D721Med (cell line): ENCODE data around the gene HPSE.
A peak's percentile ranks its signal among the peaks of the same experiment; 100 is the strongest.
"Not testable (repeated sequence)": the region's sequence is repeated elsewhere in the genome, so short reads cannot be mapped to it uniquely, and the experiment has no call there.

Source experiments
- DNase-seq: peaks from one replicate; pipeline ENCODE4 v3.0.0; 2011; ENCODE audit warnings: low spot score; ENCODE audit not compliant: insufficient read length
- FAIRE-seq: peaks from 2 replicates; lab custom pipeline; 2011; peaks lifted over from hg19 to GRCh38; lab: Jason Lieb, UNC
- TF ChIP-seq, protein P1 (sequence below): IDR thresholded peaks from 2 replicates; pipeline ENCODE4 v1.5.1; 2012; ENCODE audit warnings: mild to moderate bottlenecking, control low read depth; ENCODE audit not compliant: insufficient read depth; ENCODE audit errors: missing control alignments

Gene HPSE

DNA sequence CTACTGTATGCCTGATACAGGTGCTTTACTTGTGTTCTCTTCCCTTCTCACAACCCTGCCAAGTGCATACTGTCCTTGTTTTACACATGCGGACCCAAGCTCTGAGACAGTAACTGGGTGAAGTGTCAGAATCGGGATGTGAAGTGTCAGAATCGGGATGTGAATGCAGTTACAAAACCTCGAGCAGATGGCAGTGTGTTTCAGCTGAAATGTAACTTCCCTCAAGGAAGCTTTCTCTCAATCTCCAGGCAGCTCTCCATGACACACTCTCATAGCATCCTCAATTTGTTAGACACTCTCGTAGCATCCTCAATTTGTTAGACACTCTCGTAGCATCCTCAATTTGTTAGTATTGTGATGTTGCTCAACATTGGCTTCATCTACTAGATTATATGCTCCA, 1.1 kb upstream of the HPSE start:
- TF ChIP-seq, protein P1, sequence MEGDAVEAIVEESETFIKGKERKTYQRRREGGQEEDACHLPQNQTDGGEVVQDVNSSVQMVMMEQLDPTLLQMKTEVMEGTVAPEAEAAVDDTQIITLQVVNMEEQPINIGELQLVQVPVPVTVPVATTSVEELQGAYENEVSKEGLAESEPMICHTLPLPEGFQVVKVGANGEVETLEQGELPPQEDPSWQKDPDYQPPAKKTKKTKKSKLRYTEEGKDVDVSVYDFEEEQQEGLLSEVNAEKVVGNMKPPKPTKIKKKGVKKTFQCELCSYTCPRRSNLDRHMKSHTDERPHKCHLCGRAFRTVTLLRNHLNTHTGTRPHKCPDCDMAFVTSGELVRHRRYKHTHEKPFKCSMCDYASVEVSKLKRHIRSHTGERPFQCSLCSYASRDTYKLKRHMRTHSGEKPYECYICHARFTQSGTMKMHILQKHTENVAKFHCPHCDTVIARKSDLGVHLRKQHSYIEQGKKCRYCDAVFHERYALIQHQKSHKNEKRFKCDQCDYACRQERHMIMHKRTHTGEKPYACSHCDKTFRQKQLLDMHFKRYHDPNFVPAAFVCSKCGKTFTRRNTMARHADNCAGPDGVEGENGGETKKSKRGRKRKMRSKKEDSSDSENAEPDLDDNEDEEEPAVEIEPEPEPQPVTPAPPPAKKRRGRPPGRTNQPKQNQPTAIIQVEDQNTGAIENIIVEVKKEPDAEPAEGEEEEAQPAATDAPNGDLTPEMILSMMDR = no peak
- DNase-seq = no peak
- no peak for FAIRE-seq

DNA sequence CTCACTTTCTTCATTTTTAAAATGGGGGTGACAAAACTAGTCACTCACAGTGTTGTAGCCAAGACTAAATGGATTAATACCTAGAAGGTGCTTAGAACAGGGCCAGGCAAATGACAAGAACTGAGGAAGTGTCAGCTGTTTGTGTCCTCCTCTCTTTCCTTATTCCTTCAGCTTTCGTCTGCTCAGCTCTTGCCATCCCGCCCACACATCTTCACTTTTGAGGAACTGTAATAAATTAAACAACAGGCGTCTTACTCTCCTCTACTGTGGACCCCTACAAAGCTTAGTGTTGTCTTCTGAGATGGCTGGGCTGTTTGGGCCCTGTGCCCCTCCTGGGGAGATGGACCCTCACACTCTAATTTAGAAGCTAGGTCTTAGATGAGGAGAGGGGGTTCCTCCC, 2.7 kb downstream of the HPSE start:
- DNase-seq (no peak), FAIRE-seq (no peak)
- TF ChIP-seq, protein P1 = no peak

DNA sequence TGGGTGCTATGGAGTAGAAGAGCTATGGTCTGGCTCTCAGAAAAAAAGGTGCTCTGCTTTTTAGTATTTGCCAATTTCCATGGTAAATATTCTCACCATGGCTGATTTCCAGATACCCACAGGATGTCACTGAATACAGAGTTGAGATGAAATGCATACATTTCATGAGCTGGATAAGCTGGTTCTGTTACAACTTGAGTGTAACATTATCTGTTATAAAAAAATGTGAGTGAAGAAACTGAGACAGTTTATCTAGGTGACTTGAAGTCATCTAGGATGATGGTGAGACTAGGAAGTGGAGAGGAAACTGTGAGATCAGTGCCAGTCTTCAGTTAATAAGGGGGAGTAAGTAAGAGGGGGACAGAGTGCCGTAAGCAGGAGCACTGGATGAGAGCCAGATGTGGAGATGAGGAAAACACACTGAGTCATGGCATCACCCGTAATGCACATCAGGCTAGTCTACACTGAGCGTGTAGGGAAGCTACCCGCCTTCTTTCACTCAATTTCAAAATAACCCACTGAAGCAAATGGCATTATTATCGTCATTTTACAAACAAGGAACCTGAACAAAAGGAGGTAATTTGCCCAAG, 5.0 kb downstream of the HPSE start:
- TF ChIP-seq, protein P1 = no peak
- DNase-seq (no peak), FAIRE-seq (no peak)

DNA sequence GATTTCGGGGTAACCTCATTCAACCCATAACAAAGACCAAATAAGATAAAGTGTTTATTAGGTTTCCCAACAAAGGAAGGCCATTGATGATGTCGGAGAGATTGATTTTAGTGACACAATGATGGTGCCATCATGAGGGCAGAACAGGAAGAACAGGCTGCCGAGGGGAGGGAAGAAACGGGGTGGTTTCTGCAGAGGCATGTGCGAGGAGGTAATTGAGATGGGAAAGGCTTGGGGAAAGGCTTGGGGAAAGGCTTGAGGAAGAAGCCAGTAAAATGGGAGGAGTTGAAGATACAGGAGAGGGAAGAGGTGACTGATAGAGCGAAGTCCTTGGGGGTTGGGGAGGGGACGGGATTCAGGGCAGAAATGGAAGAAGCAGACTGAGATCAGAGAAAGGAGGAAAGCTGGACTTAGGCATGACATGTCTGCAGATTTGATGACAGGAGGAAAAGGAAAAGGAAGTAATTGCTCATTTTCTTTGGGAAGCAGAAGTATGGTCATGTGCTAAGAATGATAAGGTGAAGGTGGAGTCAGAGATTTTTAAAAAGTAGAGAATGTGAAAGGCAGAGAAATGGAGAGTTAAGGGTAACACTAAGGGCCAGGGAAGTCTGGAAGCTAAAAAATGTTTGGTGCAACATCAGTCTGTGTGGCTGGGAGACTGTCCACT, 6.0 kb downstream of the HPSE start:
- DNase-seq (no peak), FAIRE-seq (no peak)
- TF ChIP-seq, protein P1 = peak; percentile 14

DNA sequence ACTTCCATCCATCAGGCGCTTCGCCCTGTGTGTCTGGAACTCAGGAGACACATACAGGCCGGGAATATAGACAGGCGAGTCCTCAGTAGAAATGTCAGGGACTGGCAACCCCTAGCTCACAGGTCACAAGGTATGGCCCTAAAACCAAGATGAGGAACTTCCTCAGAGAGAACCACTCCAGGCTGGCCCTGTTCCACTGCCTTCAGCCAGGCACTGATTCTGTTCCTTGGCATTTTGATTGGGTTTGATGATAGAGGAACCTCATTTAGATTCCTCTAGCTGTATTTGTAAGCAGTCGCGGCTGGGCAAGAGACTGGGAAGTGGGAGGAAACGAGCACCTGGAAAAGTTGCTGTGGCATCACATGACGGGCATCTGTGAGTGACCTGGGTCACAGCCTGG, 8.1 kb downstream of the HPSE start:
- DNase-seq = no peak
- TF ChIP-seq, protein P1 = no peak
- FAIRE-seq = no peak

DNA sequence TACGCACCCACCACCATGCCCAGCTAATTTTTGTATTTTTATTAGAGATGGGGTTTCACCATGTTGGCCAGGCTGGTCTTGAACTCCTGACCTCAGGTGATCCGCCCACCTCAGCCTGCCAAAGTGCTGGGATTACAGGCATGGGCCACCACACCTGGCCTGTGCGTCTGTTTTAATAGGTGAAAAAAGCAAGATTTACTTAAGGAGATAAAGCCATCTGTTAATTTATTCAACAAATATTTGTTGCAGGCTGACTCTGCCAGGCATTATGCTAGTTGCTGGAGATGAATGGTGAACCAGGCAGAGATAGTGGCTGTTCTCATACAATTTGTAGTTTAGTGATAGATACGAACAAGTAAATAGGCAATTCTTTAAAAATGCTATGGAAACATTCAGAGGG, 9.3 kb downstream of the HPSE start:
- DNase-seq, FAIRE-seq: not testable (repeated sequence)

DNA sequence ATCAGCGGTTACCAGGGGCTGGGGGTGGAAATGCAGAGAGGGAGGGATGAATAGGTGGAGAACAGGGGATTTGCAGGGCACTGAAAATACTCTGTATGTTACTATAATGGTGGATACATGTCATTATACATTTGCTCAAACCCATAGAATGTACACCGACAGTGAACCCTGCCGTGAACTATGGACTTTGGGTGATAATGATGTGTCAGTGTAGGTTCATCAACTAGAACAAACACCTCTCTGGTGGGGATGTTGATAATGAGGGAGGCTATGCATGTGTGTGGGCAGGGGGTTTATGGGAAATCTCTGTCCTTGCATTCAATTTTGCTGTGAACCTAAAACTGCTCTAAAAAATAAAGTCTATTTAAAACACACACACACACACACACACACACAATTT, 11.5 kb downstream of the HPSE start:
- DNase-seq (no peak), FAIRE-seq (no peak)
- TF ChIP-seq, protein P1 = no peak
